OCI-LY3 (cell line): ENCODE data around the gene OR4A15.

ENCODE experiments used
- CTCF ChIP-seq: fragments of 200-600, 300-600 bp; sonication (generic); IDR thresholded peaks from 2 replicates; pipeline ENCODE4 v1.5.1; 2014; ENCODE audit warnings: antibody characterized with exemption, low read length, low read depth
- EZH2phosphoT487 ChIP-seq: fragments of 200-600 bp; shearing (Covaris generic); IDR thresholded peaks from 2 replicates; pipeline ENCODE4 v1.6.1; 2018; ENCODE audit warnings: antibody characterized with exemption, mixed run types, low read depth

DNA sequence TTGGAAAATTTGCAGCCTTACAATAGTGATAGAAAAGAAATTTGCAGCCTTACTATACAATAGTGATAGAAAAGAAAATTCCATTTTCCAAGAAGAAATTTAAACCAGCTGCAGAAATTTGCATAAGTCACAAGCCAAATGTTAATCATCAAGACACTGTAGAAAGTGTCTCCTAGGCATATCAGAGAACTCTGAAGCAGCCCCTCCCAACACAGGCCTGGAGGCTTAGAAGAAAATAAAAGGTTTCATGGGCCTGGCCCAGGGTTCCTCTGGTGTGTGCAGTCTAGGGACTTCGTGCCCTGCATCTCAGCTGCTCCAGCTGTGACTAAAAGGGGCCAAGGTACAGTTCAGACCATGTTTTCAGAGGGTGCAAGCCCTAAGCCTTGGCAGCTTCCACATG is 18.7 kb upstream of the OR4A15 start:
- no peak for TF ChIP-seq CTCF
- no peak for TF ChIP-seq EZH2phosphoT487
